DOHH2 (cell line): ENCODE measurements around the gene SQSTM1.

Experiments
- H3F3A ChIP-seq: fragments of 200-600 bp; sonication (generic), shearing (Covaris generic); 2 replicates; pipeline ENCODE4 v1.6.0; 2016; ENCODE audit warnings: antibody characterized with exemption, mild to moderate bottlenecking; ENCODE audit not compliant: control insufficient read depth, insufficient read depth
- H3K27ac ChIP-seq: fragments of 200-600 bp; sonication (generic); 2 replicates; pipeline ENCODE4 v1.5.1; 2014; ENCODE audit warnings: low read depth, mild to moderate bottlenecking, low read length, moderate library complexity
- H3K27me3 ChIP-seq: fragments of 200-600 bp; sonication (generic); 2 replicates; pipeline ENCODE4 v1.6.1; 2014; ENCODE audit warnings: mild to moderate bottlenecking, low read length, mixed read lengths; ENCODE audit not compliant: control insufficient read depth
- H3K36me3 ChIP-seq: fragments of 200-600 bp; sonication (generic); 2 replicates; pipeline ENCODE4 v1.6.1; 2014; ENCODE audit warnings: mild to moderate bottlenecking, low read length, moderate library complexity, mixed read lengths; ENCODE audit not compliant: control insufficient read depth
- H3K4me1 ChIP-seq: fragments of 200-600 bp; sonication (generic); 2 replicates; pipeline ENCODE4 v1.6.1; 2014; ENCODE audit warnings: mild to moderate bottlenecking, low read length, mixed read lengths; ENCODE audit not compliant: control insufficient read depth
- H3K4me2 ChIP-seq: fragments of 200-600 bp; sonication (generic); 2 replicates; pipeline ENCODE4 v1.6.0; 2014; ENCODE audit warnings: mild to moderate bottlenecking, low read length, moderate library complexity
- H3K4me3 ChIP-seq: fragments of 200-600 bp; sonication (generic); 2 replicates; pipeline ENCODE4 v1.5.1; 2014; ENCODE audit warnings: mild to moderate bottlenecking, low read length, mixed read lengths
- H3K79me2 ChIP-seq: fragments of 200-600 bp; sonication (generic); 2 replicates; pipeline ENCODE4 v1.6.1; 2014; ENCODE audit warnings: mild to moderate bottlenecking, low read length, mixed read lengths; ENCODE audit not compliant: control insufficient read depth
- H3K9me2 ChIP-seq: fragments of 200-600 bp; sonication (generic); replicated peaks from 2 replicates; pipeline ENCODE4 v1.6.1; 2014; ENCODE audit warnings: mild to moderate bottlenecking, low read length, mixed read lengths; ENCODE audit not compliant: control insufficient read depth
- H3K9me3 ChIP-seq: fragments of 200-600 bp; sonication (generic); 2 replicates; pipeline ENCODE4 v1.6.1; 2014; ENCODE audit warnings: antibody characterized with exemption, low read length, mixed read lengths; ENCODE audit not compliant: control insufficient read depth, insufficient read depth
- H4K20me1 ChIP-seq: fragments of 200-600 bp; sonication (generic); 2 replicates; pipeline ENCODE4 v1.6.0; 2014; ENCODE audit warnings: low read depth, mild to moderate bottlenecking, antibody characterized with exemption, low read length, moderate library complexity; ENCODE audit not compliant: control insufficient read depth, insufficient read depth
- EZH2phosphoT487 ChIP-seq: fragments of 200-600 bp; sonication (generic); IDR thresholded peaks from 2 replicates; pipeline ENCODE4 v1.6.1; 2017; ENCODE audit warnings: borderline replicate concordance, mild to moderate bottlenecking, antibody characterized with exemption, low read length, moderate library complexity, mixed read lengths
- TF ChIP-seq, protein P1 (sequence below): fragments of 200-600 bp; sonication (generic); IDR thresholded peaks from one replicate; pipeline ENCODE4 v1.5.1; 2014; ENCODE audit warnings: antibody characterized with exemption, mild to moderate bottlenecking, low read depth, low read length; ENCODE audit not compliant: poor library complexity, severe bottlenecking

The SQSTM1 gene

GRCh38 chr5:179815491-179816249 is 5.0 kb upstream of the SQSTM1 start:
- Histone ChIP-seq H3K36me3 (peaks cover 11% of the 10 kb centered on the region), H3K4me1 (peaks cover 26% of the 10 kb centered on the region), H3K9me2 (no peaks in the 10 kb centered on the region), H3K27me3 (no peaks in the 10 kb centered on the region), H3K4me2 (no peak overlapping the region), H3K27ac (no peak overlapping the region), H3K79me2 (peaks cover 4% of the 10 kb centered on the region; the same call in 1 of the 2 replicates), H3K4me3 (no peak overlapping the region), H3F3A (peaks cover 5% of the 10 kb centered on the region; the same call in 1 of the 2 replicates), H4K20me1 (no peaks in the 10 kb centered on the region), H3K9me3 (no peaks in the 10 kb centered on the region)
- TF ChIP-seq EZH2phosphoT487, result no peak
- TF ChIP-seq, protein P1, sequence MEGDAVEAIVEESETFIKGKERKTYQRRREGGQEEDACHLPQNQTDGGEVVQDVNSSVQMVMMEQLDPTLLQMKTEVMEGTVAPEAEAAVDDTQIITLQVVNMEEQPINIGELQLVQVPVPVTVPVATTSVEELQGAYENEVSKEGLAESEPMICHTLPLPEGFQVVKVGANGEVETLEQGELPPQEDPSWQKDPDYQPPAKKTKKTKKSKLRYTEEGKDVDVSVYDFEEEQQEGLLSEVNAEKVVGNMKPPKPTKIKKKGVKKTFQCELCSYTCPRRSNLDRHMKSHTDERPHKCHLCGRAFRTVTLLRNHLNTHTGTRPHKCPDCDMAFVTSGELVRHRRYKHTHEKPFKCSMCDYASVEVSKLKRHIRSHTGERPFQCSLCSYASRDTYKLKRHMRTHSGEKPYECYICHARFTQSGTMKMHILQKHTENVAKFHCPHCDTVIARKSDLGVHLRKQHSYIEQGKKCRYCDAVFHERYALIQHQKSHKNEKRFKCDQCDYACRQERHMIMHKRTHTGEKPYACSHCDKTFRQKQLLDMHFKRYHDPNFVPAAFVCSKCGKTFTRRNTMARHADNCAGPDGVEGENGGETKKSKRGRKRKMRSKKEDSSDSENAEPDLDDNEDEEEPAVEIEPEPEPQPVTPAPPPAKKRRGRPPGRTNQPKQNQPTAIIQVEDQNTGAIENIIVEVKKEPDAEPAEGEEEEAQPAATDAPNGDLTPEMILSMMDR, result no peak

DNA sequence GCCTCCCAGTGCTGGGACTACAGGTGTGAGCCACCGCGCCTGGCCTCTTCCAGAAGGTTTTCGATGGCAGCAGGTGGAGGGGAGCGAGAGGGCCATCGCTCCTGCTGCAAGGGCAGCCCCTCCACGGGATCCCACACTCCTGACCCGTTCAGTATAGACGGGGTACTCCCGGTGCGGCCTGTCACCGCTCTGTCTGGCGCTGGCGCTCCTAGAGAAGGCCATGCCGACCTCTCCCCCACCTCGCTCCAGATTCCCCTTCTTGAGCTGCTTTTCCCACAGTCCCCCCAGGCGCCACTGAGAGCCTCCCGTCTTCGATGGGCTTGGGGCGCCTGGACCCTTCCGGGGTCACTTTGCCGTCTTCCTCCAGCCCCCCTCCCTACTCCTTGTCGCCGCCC is 4.3 kb upstream of the SQSTM1 start:
- Histone ChIP-seq H3K79me2 (peaks cover 10% of the 10 kb centered on the region), H3K9me2 (no peaks in the 10 kb centered on the region), H3K4me1 (peaks cover 26% of the 10 kb centered on the region), H3F3A (peaks cover 5% of the 10 kb centered on the region; the same call in 1 of the 2 replicates), H3K4me3 (no peak overlapping the region), H3K27me3 (no peaks in the 10 kb centered on the region), H3K4me2 (no peak overlapping the region), H4K20me1 (no peaks in the 10 kb centered on the region), H3K36me3 (peaks cover 11% of the 10 kb centered on the region), H3K9me3 (no peaks in the 10 kb centered on the region), H3K27ac (no peak overlapping the region)
- TF ChIP-seq, protein P1, result no peak
- no peak for TF ChIP-seq EZH2phosphoT487

- Histone ChIP-seq H3K4me1 (peaks cover 30% of the 10 kb centered on the region), H3K27me3 (no peaks in the 10 kb centered on the region), H3K9me3 (no peaks in the 10 kb centered on the region), H3K27ac (no peak overlapping the region), H3F3A (peaks cover 5% of the 10 kb centered on the region; the same call in 1 of the 2 replicates), H3K79me2 (peaks cover 15% of the 10 kb centered on the region), H3K4me3 (no peak overlapping the region), H3K36me3 (peaks cover 8% of the 10 kb centered on the region), H3K4me2 (peak overlapping the region; percentile 10), H4K20me1 (peaks cover 3% of the 10 kb centered on the region; the same call in 1 of the 2 replicates), H3K9me2 (no peaks in the 10 kb centered on the region)
- TF ChIP-seq EZH2phosphoT487, result no peak
Observed at GRCh38 chr5:179816796-179817469, 3.8 kb upstream of the SQSTM1 start.

- Histone ChIP-seq H3K36me3 (peaks cover 8% of the 10 kb centered on the region), H3K27me3 (no peaks in the 10 kb centered on the region), H4K20me1 (peaks cover 8% of the 10 kb centered on the region; the same call in 1 of the 2 replicates), H3K27ac (no peak overlapping the region), H3K4me1 (peaks cover 35% of the 10 kb centered on the region), H3K79me2 (peaks cover 21% of the 10 kb centered on the region), H3K4me3 (no peak overlapping the region), H3K9me3 (no peaks in the 10 kb centered on the region), H3K9me2 (no peaks in the 10 kb centered on the region), H3F3A (peaks cover 8% of the 10 kb centered on the region; the same call in 1 of the 2 replicates), H3K4me2 (peak overlapping the region; percentile 10)
- no peak for TF ChIP-seq EZH2phosphoT487
- TF ChIP-seq, protein P1, result no peak
Observed at GRCh38 chr5:179817470-179817840, 3.2 kb upstream of the SQSTM1 start.
